Measurements from ENCODE around the gene C17orf58.
"Not testable (repeated sequence)": the region's sequence is repeated elsewhere in the genome, so short reads cannot be mapped to it uniquely, and the experiment has no call there.

The C17orf58 gene

DNA sequence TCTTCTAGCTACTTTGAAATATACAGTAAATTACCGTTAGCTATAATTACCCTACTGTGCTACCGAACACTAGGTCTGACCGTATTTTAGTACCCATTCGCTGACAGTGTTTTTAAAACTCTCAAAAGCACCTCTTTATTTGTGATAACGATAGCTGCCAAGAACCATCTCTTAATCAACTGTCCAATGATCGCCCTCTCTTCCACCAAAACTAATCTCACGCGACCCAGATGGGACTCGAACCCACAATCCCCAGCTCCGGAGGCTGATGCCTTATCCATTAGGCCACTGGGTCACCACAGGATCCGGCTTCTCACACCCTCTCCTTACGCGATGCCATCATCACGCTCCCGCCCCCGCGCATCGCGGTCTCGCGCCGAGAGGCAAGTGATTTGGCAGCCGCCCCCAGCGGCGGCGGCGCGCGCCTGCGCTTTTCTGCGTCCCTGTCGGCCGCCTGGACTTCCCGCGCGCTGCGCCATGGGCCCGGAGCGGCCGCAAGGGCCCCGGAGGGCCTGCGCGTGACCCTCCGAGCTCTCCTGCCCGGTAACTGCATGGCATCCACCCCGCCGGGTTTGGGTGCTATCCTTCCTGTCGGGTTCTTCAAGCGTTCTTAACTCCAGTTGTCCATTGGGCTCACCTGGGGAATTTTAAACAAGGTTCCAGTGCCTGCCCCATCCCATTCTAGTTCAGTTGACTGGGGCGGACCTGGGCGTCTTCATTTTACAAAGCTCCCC is 23.6 kb upstream of the C17orf58 start:
- no peaks in the 10 kb centered on the region for H3K9me3 ChIP-seq
- peak overlapping the region; percentile 85 for H3K4me3 ChIP-seq (ENCODE audit: low read depth, low read length)
- no peaks in the 10 kb centered on the region for H3K4me1 ChIP-seq
- H3K27me3 ChIP-seq, result no peaks in the 10 kb centered on the region
- DNase-seq, result peak; percentile 95
- TF ChIP-seq CTCF (IDR thresholded peaks at IDR 0.05; ENCODE audit: low read depth, low read length), result peak; percentile 29
- no peaks in the 10 kb centered on the region for H3K36me3 ChIP-seq

GRCh38 chr17:68019336-68019674 is 23.0 kb upstream of the C17orf58 start:
- TF ChIP-seq CTCF (IDR thresholded peaks at IDR 0.05; ENCODE audit: low read depth, low read length), result no peak
- no peak for DNase-seq
- H3K27me3 ChIP-seq, result no peaks in the 10 kb centered on the region
- no peaks in the 10 kb centered on the region for H3K9me3 ChIP-seq
- no peak overlapping the region for H3K4me3 ChIP-seq (ENCODE audit: low read depth, low read length)
- no peaks in the 10 kb centered on the region for H3K4me1 ChIP-seq
- no peaks in the 10 kb centered on the region for H3K36me3 ChIP-seq

DNA sequence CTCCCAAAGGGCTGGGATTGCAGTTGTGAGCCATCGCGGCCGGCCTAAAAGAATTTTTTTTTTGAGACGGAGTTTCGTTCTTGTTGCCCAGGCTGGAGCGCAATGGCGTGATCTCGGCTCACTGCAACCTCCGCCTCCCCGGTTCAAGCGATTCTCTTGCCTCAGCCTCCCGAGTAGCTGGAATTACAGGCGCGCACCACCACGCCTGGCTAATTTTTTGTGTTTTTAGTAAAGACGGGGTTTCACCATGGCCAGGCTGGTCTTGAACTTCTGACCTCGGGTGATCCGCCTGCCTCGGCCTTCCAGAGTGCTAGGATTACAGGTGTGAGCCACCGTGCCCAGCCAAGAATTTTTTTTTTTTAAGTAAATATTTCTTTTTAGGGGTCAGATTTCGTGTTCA is 22.2 kb upstream of the C17orf58 start:
- H3K27me3 ChIP-seq; H3K4me3 ChIP-seq (ENCODE audit: low read depth, low read length); DNase-seq; H3K4me1 ChIP-seq; H3K9me3 ChIP-seq; H3K36me3 ChIP-seq: not testable (repeated sequence)

DNA sequence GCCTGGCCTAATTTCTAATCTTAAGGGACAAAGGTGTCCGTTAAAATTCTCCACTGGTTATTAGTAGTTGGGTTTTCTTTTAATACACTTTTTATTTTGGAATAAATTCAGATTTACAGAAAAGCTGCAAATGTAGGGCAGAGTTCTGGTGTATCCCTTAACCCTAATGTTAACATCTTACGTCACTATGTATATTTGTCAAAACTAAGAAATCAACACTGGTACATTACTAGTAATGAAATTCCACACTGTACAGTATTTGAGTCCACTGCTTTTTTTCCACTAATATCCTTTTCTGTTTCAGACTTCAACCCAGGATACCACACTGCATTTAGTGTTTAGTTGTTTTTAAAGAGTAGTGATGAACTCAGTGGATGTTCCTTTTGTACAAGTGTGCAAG is 20.6 kb upstream of the C17orf58 start:
- no peaks in the 10 kb centered on the region for H3K27me3 ChIP-seq
- no peak for TF ChIP-seq CTCF (IDR thresholded peaks at IDR 0.05; ENCODE audit: low read depth, low read length)
- DNase-seq, result no peak
- H3K4me1 ChIP-seq, result no peaks in the 10 kb centered on the region
- H3K4me3 ChIP-seq (ENCODE audit: low read depth, low read length), result no peak overlapping the region
- no peaks in the 10 kb centered on the region for H3K9me3 ChIP-seq
- no peaks in the 10 kb centered on the region for H3K36me3 ChIP-seq

GRCh38 chr17:68015081-68015723 is 18.9 kb upstream of the C17orf58 start:
- H3K36me3 ChIP-seq, result no peaks in the 10 kb centered on the region
- no peaks in the 10 kb centered on the region for H3K9me3 ChIP-seq
- DNase-seq, result no peak
- no peak overlapping the region for H3K4me3 ChIP-seq (ENCODE audit: low read depth, low read length)
- H3K4me1 ChIP-seq, result no peaks in the 10 kb centered on the region
- no peaks in the 10 kb centered on the region for H3K27me3 ChIP-seq
- TF ChIP-seq CTCF (IDR thresholded peaks at IDR 0.05; ENCODE audit: low read depth, low read length), result no peak

DNA sequence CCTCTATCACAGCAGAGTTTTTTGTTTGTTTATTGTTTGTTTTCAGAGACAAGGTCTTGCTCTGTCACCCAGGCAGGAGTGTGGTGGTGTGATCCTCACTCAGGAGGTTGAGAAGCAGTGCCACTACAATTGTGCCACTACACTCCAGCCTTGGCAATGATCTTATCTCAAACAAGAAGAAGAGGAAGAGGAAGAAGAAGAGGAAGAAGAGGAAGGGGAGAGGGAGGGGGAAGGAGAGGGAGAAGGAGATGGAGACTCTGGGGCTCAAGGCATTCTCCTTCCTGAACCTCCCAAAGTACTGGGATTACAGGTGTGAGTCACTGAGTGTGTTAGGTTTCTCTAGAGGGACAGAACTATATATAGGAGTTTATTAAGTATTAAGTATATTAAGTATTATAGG is 17.1 kb upstream of the C17orf58 start:
- no peaks in the 10 kb centered on the region for H3K9me3 ChIP-seq
- no peaks in the 10 kb centered on the region for H3K36me3 ChIP-seq
- no peak for DNase-seq
- no peaks in the 10 kb centered on the region for H3K27me3 ChIP-seq
- no peak for TF ChIP-seq CTCF (IDR thresholded peaks at IDR 0.05; ENCODE audit: low read depth, low read length)
- H3K4me3 ChIP-seq (ENCODE audit: low read depth, low read length), result no peak overlapping the region
- H3K4me1 ChIP-seq, result no peaks in the 10 kb centered on the region
